ENCODE data around the gene PCDHGB1. TPM values are rescaled to one million over a fixed set of nuclear protein-coding genes. Genes with fewer than 3 reads are reported as not detected.
"Not testable (repeated sequence)": the region's sequence is repeated elsewhere in the genome, so short reads cannot be mapped to it uniquely, and the experiment has no call there.

The PCDHGB1 gene
- total and polyA plus RNA-seq, 4 donors = 0.17 to 8.4 (median 1.3) TPM

- 14 to 15% methylated on average over 37 of the region's 37 CpGs for WGBS, 2 donors
- TF ChIP-seq CTCF (IDR thresholded peaks at IDR 0.05; ENCODE audit: control extremely low read depth, extremely low read depth) = no peak
- H3K4me3 ChIP-seq = no peak within 1 kb of the TSS
- H3K27ac ChIP-seq (ENCODE audit: low read depth in 1 of 2, low read length in 1 of 2) = no peak within 1 kb of the TSS
- H3K4me1 ChIP-seq (ENCODE audit: control insufficient read depth in 5 of 5, insufficient read depth in 5 of 5, low read length in 5 of 5) = no peaks in the 10 kb centered on the region
- ATAC-seq (ENCODE audit: insufficient read depth, low FRiP score) = no peak
- H3K36me3 ChIP-seq (ENCODE audit: control insufficient read depth in 4 of 4, insufficient read depth in 4 of 4, low read length in 4 of 4) = no peaks in the 10 kb centered on the region
- H3K9ac ChIP-seq (ENCODE audit: insufficient read depth in 1 of 2, low read length in 2 of 2) = no peak within 1 kb of the TSS
- H3K9me3 ChIP-seq (ENCODE audit: control insufficient read depth in 4 of 4, insufficient read depth in 3 of 4, low read length in 3 of 4) = peaks cover 8 to 40% (median 23%) of the 10 kb centered on the region in 4 donors
- H3K27me3 ChIP-seq (ENCODE audit: control insufficient read depth in 3 of 3, insufficient read depth in 3 of 3, low read length in 2 of 3) = peaks cover 0 to 5% (median 0%) of the 10 kb centered on the region in 3 donors
- peak in 1 of 3 donors; percentile 6 for DNase-seq
Measured at GRCh38 chr5:141382469-141383294, 32.8 kb downstream of the PCDHGB1 start, which contains the start of gene PCDHGA7. Gene PCDHGA7, plus strand, starts transcription at chr5:141382742. Its CDS starts 158 bp downstream, at chr5:141382900.

GRCh38 chr5:141383345-141383744 is 33.4 kb downstream of the PCDHGB1 start:
- no peaks in the 10 kb centered on the region for H3K4me1 ChIP-seq (ENCODE audit: control insufficient read depth in 5 of 5, insufficient read depth in 5 of 5, low read length in 5 of 5)
- 30 to 37% methylated on average over 21 of the region's 21 CpGs for WGBS, 2 donors
- H3K9me3 ChIP-seq (ENCODE audit: control insufficient read depth in 4 of 4, insufficient read depth in 3 of 4, low read length in 3 of 4) = peaks cover 8 to 39% (median 23%) of the 10 kb centered on the region in 4 donors
- no peak overlapping the region for H3K4me3 ChIP-seq
- no peak for TF ChIP-seq CTCF (IDR thresholded peaks at IDR 0.05; ENCODE audit: control extremely low read depth, extremely low read depth)
- peaks cover 0 to 3% (median 0%) of the 10 kb centered on the region in 4 donors for H3K36me3 ChIP-seq (ENCODE audit: control insufficient read depth in 4 of 4, insufficient read depth in 4 of 4, low read length in 4 of 4)
- H3K27ac ChIP-seq (ENCODE audit: low read depth in 1 of 2, low read length in 1 of 2) = no peak overlapping the region
- peaks cover 0 to 5% (median 0%) of the 10 kb centered on the region in 3 donors for H3K27me3 ChIP-seq (ENCODE audit: control insufficient read depth in 3 of 3, insufficient read depth in 3 of 3, low read length in 2 of 3)
- H3K9ac ChIP-seq (ENCODE audit: insufficient read depth in 1 of 2, low read length in 2 of 2) = no peak overlapping the region
- no peak for DNase-seq
- no peak for ATAC-seq (ENCODE audit: insufficient read depth, low FRiP score)

- ATAC-seq (ENCODE audit: insufficient read depth, low FRiP score) (no peak), DNase-seq (no peak)
- H3K36me3 ChIP-seq (ENCODE audit: control insufficient read depth in 4 of 4, insufficient read depth in 4 of 4, low read length in 4 of 4) = peaks cover 0 to 4% (median 0%) of the 10 kb centered on the region in 4 donors
- WGBS, 2 donors = 46 to 57% methylated on average over 42 to 43 of the region's 43 CpGs
- no peak overlapping the region for H3K9ac ChIP-seq (ENCODE audit: insufficient read depth in 1 of 2, low read length in 2 of 2)
- H3K27ac ChIP-seq (ENCODE audit: low read depth in 1 of 2, low read length in 1 of 2) = no peak overlapping the region
- TF ChIP-seq CTCF (IDR thresholded peaks at IDR 0.05; ENCODE audit: control extremely low read depth, extremely low read depth) = no peak
- H3K27me3 ChIP-seq (ENCODE audit: control insufficient read depth in 3 of 3, insufficient read depth in 3 of 3, low read length in 2 of 3) = peaks cover 0 to 5% (median 0%) of the 10 kb centered on the region in 3 donors
- H3K4me1 ChIP-seq (ENCODE audit: control insufficient read depth in 5 of 5, insufficient read depth in 5 of 5, low read length in 5 of 5) = no peaks in the 10 kb centered on the region
- H3K4me3 ChIP-seq = no peak overlapping the region
- peaks cover 6 to 44% (median 31%) of the 10 kb centered on the region in 4 donors for H3K9me3 ChIP-seq (ENCODE audit: control insufficient read depth in 4 of 4, insufficient read depth in 3 of 4, low read length in 3 of 4)
Measured at GRCh38 chr5:141384471-141385267, 34.8 kb downstream of the PCDHGB1 start.

GRCh38 chr5:141387557-141388311 is 37.8 kb downstream of the PCDHGB1 start, which contains the start of gene PCDHGB4:
Gene PCDHGB4, plus strand, starts transcription at chr5:141387698. Its CDS starts 187 bp downstream, at chr5:141387885.
- H3K27me3 ChIP-seq (ENCODE audit: control insufficient read depth in 3 of 3, insufficient read depth in 3 of 3, low read length in 2 of 3); H3K36me3 ChIP-seq (ENCODE audit: control insufficient read depth in 4 of 4, insufficient read depth in 4 of 4, low read length in 4 of 4); H3K27ac ChIP-seq (ENCODE audit: low read depth in 1 of 2, low read length in 1 of 2); H3K4me1 ChIP-seq (ENCODE audit: control insufficient read depth in 5 of 5, insufficient read depth in 5 of 5, low read length in 5 of 5); H3K4me3 ChIP-seq; H3K9ac ChIP-seq (ENCODE audit: insufficient read depth in 1 of 2, low read length in 2 of 2): not testable (repeated sequence)
- peak in 2 of 3 donors; percentile 17 to 19 for DNase-seq
- WGBS, 2 donors = 13 to 14% methylated on average over 17 to 22 of the region's 40 CpGs
- peaks cover 3 to 48% (median 26%) of the 10 kb centered on the region in 4 donors for H3K9me3 ChIP-seq (ENCODE audit: control insufficient read depth in 4 of 4, insufficient read depth in 3 of 4, low read length in 3 of 4)
- ATAC-seq (ENCODE audit: insufficient read depth, low FRiP score) = peak; percentile 62
